ENCODE measurements around the gene SRBD1.
A peak's percentile ranks its signal among the peaks of the same experiment; 100 is the strongest.

SRBD1 gene

DNA sequence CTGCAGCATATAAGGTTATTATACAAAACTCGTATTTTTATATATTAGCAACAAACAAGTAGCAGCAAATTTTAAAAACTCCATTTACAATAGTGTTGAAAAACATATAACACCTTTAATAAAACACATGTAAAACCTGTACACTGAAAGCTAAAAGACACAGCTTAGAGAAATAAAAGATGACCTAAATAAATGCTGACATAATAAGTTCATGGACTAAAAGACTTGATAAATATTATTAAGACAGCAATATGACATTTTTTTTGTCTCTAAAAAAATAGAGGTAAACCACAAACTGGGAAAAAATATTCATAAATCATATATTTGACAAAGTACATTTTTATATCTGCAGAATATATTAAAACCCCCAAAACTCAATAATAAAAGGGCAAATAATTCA, 201.4 kb downstream of the SRBD1 start:
- no peak for DNase-seq
- in situ Hi-C loops (cut with MboI; ENCODE audit: low pct_unique_long_range_greater_than_20kb, low sequenced_read_pairs) = no loop called here

- in situ Hi-C loops (cut with MboI; ENCODE audit: low pct_unique_long_range_greater_than_20kb, low sequenced_read_pairs) = no loop called here
- DNase-seq = no peak
Observed at GRCh38 chr2:45406621-45407020, 204.4 kb downstream of the SRBD1 start.

DNA sequence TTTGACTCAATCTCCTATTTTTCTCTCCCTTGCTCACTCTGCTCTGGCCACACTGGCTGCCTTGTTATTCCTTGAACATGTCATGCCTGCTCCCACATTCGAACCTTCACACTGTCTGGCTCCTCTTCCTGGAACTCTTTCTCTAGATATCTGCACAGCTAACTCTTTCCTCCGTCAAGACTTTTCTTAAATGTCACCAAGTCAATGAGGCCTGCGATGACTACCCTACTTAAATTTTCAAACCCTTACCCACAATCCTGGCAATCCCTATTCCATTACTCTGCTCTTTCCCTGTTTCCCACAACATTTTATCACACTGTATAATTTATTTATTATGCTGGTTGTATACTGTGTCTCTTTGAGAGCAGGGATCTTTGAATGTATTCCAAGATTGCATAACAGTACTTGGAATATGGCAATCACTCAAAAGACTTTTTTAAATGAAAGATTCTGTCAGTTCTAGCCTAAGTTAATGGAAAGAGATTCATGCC, 206.2 kb downstream of the SRBD1 start:
- in situ Hi-C loops (cut with MboI; ENCODE audit: low pct_unique_long_range_greater_than_20kb, low sequenced_read_pairs) = no loop called here
- no peak for DNase-seq

DNA sequence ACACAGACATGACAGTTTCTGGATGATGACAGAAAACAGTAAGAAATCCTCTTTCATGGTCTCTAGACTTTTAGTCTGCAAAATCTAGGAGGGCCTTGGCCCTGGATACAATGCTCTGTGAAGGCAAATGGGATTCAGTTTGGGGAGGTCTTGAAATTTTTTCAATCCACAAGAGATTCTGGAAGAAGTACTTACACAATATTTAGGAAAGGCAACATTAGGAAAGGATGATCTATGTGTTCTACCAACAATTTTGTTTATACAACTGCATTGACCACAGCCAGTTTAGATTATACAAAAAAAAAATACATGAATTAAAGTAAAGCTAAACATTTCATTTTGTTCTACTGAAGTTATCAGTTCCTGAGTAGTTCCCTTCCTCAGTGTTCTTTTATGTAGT, 208.0 kb downstream of the SRBD1 start:
- DNase-seq = no peak
- in situ Hi-C loops (cut with MboI; ENCODE audit: low pct_unique_long_range_greater_than_20kb, low sequenced_read_pairs) = no loop called here

DNA sequence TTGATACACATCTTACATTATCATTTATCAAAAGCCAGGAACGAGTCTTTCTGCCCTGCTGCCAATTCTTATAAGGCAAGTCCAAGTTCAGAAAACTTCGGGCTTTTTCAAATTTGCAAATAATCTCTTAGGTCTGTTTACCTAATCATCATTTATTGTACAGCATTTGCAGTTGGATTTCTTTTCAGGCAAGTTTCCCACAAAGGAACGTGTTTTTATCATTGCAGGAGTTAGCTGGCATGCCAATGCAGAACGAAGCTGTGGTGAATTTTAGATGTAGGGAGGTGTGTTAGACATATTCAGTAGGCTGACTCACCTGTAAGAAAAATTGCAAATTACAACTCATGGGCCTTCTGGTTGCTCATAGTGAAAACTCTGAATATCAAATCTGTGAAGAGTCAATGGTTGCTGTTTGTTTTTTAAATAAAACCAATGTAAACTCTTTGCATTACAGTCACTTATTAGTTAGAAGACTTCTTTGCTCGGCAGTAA, 209.6 kb downstream of the SRBD1 start:
- in situ Hi-C loops (cut with MboI; ENCODE audit: low pct_unique_long_range_greater_than_20kb, low sequenced_read_pairs) = no loop called here
- no peak for DNase-seq

DNA sequence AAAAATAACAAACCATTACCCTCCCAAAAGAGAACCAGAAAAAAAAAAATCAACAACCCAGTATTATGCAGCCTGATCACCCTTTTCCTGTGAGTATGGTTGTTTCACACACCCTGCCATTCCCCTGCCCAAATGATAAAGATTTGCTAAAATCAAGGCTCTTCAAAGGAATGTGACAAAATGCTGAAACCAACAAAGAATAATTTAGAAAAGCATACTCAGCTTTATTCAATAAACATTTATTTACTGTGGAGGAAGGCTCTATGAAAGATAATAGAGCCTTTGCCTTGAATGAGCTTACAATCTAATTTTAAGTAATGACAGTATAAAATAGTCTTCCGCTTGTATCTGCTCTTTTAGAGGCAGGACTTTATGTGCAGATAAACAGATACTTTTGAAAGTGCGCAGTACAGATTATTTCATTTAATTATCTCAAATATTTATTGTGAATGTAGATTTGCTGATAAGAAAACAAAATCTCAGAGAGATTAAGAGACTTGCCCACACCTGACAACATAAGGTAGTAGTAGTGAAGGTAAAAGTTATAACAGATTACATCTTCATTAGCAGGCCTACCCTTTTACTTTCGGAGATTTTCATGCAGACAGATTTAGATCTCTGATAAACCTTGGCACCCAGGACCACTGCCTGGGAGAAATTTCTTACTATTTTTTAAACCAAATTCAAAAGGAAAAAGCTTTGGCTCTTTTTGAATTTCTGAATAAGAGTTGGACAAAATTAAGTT, 211.9 kb downstream of the SRBD1 start:
- in situ Hi-C loops (cut with MboI; ENCODE audit: low pct_unique_long_range_greater_than_20kb, low sequenced_read_pairs) = no loop called here

GRCh38 chr2:45397292-45397691, 213.8 kb downstream of the SRBD1 start:
- no peak for DNase-seq
- in situ Hi-C loops (cut with MboI; ENCODE audit: low pct_unique_long_range_greater_than_20kb, low sequenced_read_pairs) = no loop called here

More for the DNA sequence above, 211.9 kb downstream of the SRBD1 start:
- DNase-seq = no peak

GRCh38 chr2:45396671-45397070, 214.4 kb downstream of the SRBD1 start:
- in situ Hi-C loops (cut with MboI; ENCODE audit: low pct_unique_long_range_greater_than_20kb, low sequenced_read_pairs) = no loop called here

DNA sequence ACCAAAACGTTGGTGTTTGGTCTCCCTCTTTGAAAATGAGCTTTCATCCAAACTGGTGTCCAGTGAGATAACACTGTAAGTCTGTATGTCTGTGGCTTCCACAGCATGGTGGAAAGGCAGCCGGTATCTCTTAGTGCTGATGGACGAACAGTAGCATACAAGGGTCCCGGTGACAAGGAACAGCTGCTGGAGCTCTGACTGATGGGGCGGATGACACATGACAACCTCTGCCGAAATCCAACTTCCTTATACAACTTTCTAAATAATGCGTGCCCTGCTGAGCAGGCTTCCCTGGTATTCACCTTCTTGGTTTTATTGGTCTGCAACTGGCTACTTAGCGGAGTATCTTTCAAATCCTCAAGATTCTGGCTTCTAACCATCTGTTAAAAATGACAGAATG, 216.2 kb downstream of the SRBD1 start:
- DNase-seq = no peak
- in situ Hi-C loops (cut with MboI; ENCODE audit: low pct_unique_long_range_greater_than_20kb, low sequenced_read_pairs) = no loop called here

More at GRCh38 chr2:45396671-45397070, 214.4 kb downstream of the SRBD1 start:
- no peak for DNase-seq

DNA sequence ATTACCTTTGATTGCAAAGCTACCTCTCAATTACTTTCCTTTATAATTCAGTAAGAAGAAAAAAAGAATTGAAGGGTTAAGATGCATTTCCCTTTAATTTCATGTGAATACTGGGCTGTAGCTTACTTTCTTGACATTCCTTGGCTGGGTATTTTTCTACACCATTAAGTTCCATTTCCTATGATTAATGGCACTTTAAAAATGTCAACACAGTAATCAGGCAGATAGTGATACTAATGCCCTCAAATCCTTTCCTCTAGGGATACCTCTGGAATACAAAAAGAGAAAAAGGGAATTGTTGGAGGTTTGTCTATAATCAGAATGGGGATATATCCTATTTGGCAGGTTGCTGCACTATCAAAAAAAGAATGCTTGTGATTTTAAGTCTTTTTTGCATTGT, 216.9 kb downstream of the SRBD1 start:
- DNase-seq = no peak
- in situ Hi-C loops (cut with MboI; ENCODE audit: low pct_unique_long_range_greater_than_20kb, low sequenced_read_pairs) = no loop called here

- in situ Hi-C loops (cut with MboI; ENCODE audit: low pct_unique_long_range_greater_than_20kb, low sequenced_read_pairs) = no loop called here
- no peak for DNase-seq
Observed at GRCh38 chr2:45391866-45392265, 219.2 kb downstream of the SRBD1 start.

GRCh38 chr2:45390861-45391260, 220.2 kb downstream of the SRBD1 start:
- DNase-seq = no peak
- in situ Hi-C loops (cut with MboI; ENCODE audit: low pct_unique_long_range_greater_than_20kb, low sequenced_read_pairs) = no loop called here

DNA sequence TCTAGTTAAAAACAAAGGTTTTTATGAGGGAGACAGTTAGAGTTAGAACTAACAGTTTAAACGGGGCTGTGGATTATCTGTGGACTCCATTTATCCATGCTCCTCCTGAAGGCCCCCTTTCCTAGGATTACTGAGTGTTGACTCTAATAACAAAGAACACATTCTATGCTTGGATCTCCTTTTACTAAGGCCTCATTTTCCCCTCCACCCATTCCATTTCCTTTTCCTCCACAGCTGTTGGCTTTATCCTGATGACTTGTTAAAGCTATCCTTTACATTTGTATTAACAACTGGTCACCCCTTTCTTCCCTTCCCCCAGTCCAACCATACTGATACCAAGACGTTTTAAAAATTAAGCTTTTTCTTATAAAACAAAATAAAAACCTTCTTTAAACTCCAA, 220.6 kb downstream of the SRBD1 start:
- DNase-seq = no peak

DNA sequence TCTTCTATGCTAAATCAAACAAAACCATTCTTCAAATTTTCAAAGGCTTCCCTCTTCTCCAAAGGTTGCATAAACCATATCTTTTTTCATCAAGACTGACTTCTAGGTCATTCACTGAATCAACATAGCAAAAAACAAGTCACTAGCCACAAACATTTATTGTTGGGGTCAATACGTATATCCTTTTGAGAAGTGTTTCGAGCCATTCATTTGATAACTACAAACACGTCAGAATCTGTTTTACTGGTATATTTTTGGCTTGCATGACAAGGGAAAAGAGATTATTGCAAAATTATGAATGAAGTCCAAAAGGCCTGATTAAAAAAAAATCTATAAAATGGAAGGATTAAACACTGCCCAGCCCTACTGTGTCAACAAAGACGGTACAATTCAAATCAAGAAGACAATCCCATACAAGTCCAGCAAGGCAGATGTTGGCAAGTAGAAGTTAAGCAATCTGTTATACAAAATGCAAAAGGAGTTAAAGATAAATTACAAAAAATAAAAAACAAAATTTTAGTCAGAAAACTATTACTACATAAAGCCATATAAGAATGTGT, 222.4 kb downstream of the SRBD1 start:
- DNase-seq = no peak
- in situ Hi-C loops (cut with MboI; ENCODE audit: low pct_unique_long_range_greater_than_20kb, low sequenced_read_pairs) = no loop called here

More for the DNA sequence above, 220.6 kb downstream of the SRBD1 start:
- in situ Hi-C loops (cut with MboI; ENCODE audit: low pct_unique_long_range_greater_than_20kb, low sequenced_read_pairs) = no loop called here

DNA sequence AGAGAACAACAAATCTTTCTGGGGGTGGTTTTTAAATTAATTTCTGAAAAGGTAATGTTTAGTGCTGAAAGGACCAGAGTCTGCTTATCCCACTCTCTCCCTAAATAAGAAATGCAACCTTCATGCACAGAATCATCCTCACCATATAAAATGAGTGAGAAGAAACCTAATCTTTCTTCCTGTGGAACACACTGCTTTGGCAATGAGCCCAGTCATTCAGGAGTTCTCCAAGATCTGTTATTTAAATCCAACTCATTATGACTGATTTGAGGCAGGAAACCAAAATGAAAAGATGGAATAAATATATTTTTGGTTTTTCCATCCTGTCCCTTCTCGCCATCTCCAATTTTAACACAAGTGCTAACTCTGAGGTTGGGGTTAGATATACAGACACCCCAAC, 228.3 kb downstream of the SRBD1 start:
- no peak for DNase-seq
- in situ Hi-C loops (cut with MboI; ENCODE audit: low pct_unique_long_range_greater_than_20kb, low sequenced_read_pairs) = no loop called here

GRCh38 chr2:45380131-45380836, 230.8 kb downstream of the SRBD1 start:
- in situ Hi-C loops (cut with MboI; ENCODE audit: low pct_unique_long_range_greater_than_20kb, low sequenced_read_pairs) = no loop called here
- no peak for DNase-seq

GRCh38 chr2:45379399-45380087, 231.5 kb downstream of the SRBD1 start:
- DNase-seq = no peak
- in situ Hi-C loops (cut with MboI; ENCODE audit: low pct_unique_long_range_greater_than_20kb, low sequenced_read_pairs) = no loop called here

- in situ Hi-C loops (cut with MboI; ENCODE audit: low pct_unique_long_range_greater_than_20kb, low sequenced_read_pairs) = no loop called here
- DNase-seq = no peak
Observed at GRCh38 chr2:45373534-45373933, 237.5 kb downstream of the SRBD1 start.

DNA sequence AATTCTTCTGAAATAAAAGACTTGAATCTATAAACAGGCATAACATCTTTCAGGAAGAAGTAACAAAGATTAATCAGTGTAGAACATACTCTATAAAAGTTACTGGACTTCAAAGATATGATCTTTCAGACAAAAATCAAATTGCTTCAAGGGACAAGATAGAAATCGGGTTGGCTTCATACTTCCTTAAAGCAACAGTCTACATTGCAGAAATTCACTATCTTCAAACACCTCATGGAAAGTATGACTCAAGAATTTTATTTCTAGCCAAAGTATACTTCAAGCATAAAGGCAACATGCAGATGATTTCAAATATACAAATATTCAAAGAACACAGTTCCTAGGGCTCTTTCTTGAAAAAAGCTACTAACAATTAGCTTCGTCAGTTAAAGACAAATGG, 240.7 kb downstream of the SRBD1 start:
- DNase-seq = peak; percentile 28
- in situ Hi-C loops (cut with MboI; ENCODE audit: low pct_unique_long_range_greater_than_20kb, low sequenced_read_pairs) = no loop called here

GRCh38 chr2:45368792-45369191, 242.3 kb downstream of the SRBD1 start:
- in situ Hi-C loops (cut with MboI; ENCODE audit: low pct_unique_long_range_greater_than_20kb, low sequenced_read_pairs) = no loop called here
- no peak for DNase-seq

Data from KBM-7 (cell line).